Measurements from ENCODE around the gene ZNF552. TPM values are rescaled to one million over a fixed set of nuclear protein-coding genes. Genes with fewer than 3 reads are reported as not detected.

The ZNF552 gene
- total and polyA plus RNA-seq, 2 of the 13 experiments (the other 11 are each of a cell fraction or from before 2014, with no cell fraction given), result 8.1 to 16.6 TPM

- in situ Hi-C loops (cut with HindIII; ENCODE audit: extremely low pct_ligation_motif_present, low pct_unique_long_range_greater_than_20kb), result no loop called here
- Histone ChIP-seq H3K9ac (ENCODE audit: insufficient read depth, low read depth, low read length) (no peak overlapping the region), H3K9me3 (ENCODE audit: low read length) (no peaks in the 10 kb centered on the region), H4K20me1 (ENCODE audit: insufficient read depth, low read length) (no peaks in the 10 kb centered on the region), H3K4me3 (replicated peaks in 1 of 3; ENCODE audit: insufficient read depth in 1 of 3, low read depth in 2 of 3, low read length in 3 of 3) (no peak overlapping the region), H2AFZ (ENCODE audit: low read length) (no peak overlapping the region), H3K27me3 (ENCODE audit: control insufficient read depth in 1 of 2, insufficient read depth in 2 of 2, low read length in 2 of 2) (no peaks in the 10 kb centered on the region), H3K79me2 (ENCODE audit: insufficient read depth, low read length) (no peaks in the 10 kb centered on the region), H3K27ac (ENCODE audit: extremely low read length, insufficient read depth, low read length) (no peak overlapping the region), H3K4me2 (ENCODE audit: low read depth, low read length) (no peak overlapping the region), H3K36me3 (replicated peaks in 1 of 2; ENCODE audit: control insufficient read depth in 1 of 2, insufficient read depth in 2 of 2, low read length in 2 of 2) (peaks cover 1 to 8% of the 10 kb centered on the region in 2 experiments; a peak in 2 of 5 replicates), H3K4me1 (ENCODE audit: insufficient read depth, low read length) (no peaks in the 10 kb centered on the region)
- no peak for ATAC-seq
- ChIA-PET POLR2A (no interaction called here), CTCF (ENCODE audit: low intra/inter-chr PET ratio, low total read pairs) (no interaction called here)
- no TSS peak for BruUV-seq (replicated peaks)
- FAIRE-seq, result no peak
- intact Hi-C loops (cut with micrococcal nuclease; ENCODE audit: unreplicated experiment), result no loop called here
- 98% methylated on average over 38 of the region's 38 CpGs for WGBS (ENCODE audit: low lambda C conversion rate)
- no peak for DNase-seq (ENCODE audit: low spot score)
- TF ChIP-seq AGO2 (optimal IDR thresholded peaks at IDR 0.05; ENCODE audit: low read depth, low read length), result peak; percentile 68
- TF ChIP-seq CBX1 (IDR thresholded peaks at IDR 0.05; ENCODE audit: low read depth), result no peak
- 0 out of 2 replicates have a peak, but pooled peaks have one; percentile 13 for TF ChIP-seq ZBTB38 (CRISPR knock-in tag; IDR thresholded peaks at IDR 0.05)
Measured at GRCh38 chr19:57786286-57786685, 28.4 kb downstream of the ZNF552 start.

- no peak for DNase-seq (ENCODE audit: low spot score)
- ATAC-seq, result no peak
- no peaks in the 10 kb centered on the region for H3K9me3 ChIP-seq (ENCODE audit: low read length)
- H3K4me2 ChIP-seq (ENCODE audit: low read depth, low read length), result no peak overlapping the region
- no peaks in the 10 kb centered on the region for H4K20me1 ChIP-seq (ENCODE audit: insufficient read depth, low read length)
- in situ Hi-C loops (cut with HindIII; ENCODE audit: extremely low pct_ligation_motif_present, low pct_unique_long_range_greater_than_20kb), result no loop called here
- no peak overlapping the region for H2AFZ ChIP-seq (ENCODE audit: low read length)
- TF ChIP-seq ZBTB1 (CRISPR knock-in tag; IDR thresholded peaks at IDR 0.05; ENCODE audit: borderline replicate concordance) (no peak), CERS6 (CRISPR knock-in tag; IDR thresholded peaks at IDR 0.05) (no peak)
- no peak overlapping the region for H3K9ac ChIP-seq (ENCODE audit: insufficient read depth, low read depth, low read length)
- peaks cover 7% of the 10 kb centered on the region; the same call in 1 of the 2 replicates for H3K4me1 ChIP-seq (ENCODE audit: insufficient read depth, low read length)
- H3K79me2 ChIP-seq (ENCODE audit: insufficient read depth, low read length), result no peaks in the 10 kb centered on the region
- no peak for FAIRE-seq
- POLR2A ChIA-PET, result no interaction called here
- CTCF ChIA-PET (ENCODE audit: low intra/inter-chr PET ratio, low total read pairs), result no interaction called here
- H3K27me3 ChIP-seq (ENCODE audit: control insufficient read depth in 1 of 2, insufficient read depth in 2 of 2, low read length in 2 of 2), result no peaks in the 10 kb centered on the region
- TSS peak; percentile 45 for BruUV-seq (replicated peaks)
- WGBS (ENCODE audit: low lambda C conversion rate), result 95% methylated on average over 10 of the region's 10 CpGs
- H3K36me3 ChIP-seq (replicated peaks in 1 of 2; ENCODE audit: control insufficient read depth in 1 of 2, insufficient read depth in 2 of 2, low read length in 2 of 2), result peaks cover 4 to 27% of the 10 kb centered on the region in 2 experiments
- no peak overlapping the region for H3K4me3 ChIP-seq (replicated peaks in 1 of 3; ENCODE audit: insufficient read depth in 1 of 3, low read depth in 2 of 3, low read length in 3 of 3)
- H3K27ac ChIP-seq (ENCODE audit: extremely low read length, insufficient read depth, low read length), result no peak overlapping the region
- intact Hi-C loops (cut with micrococcal nuclease; ENCODE audit: unreplicated experiment), result no loop called here
Measured at GRCh38 chr19:57779220-57779845, 35.4 kb downstream of the ZNF552 start.
